A549 treated with AZD2906 at 1 μM for 4 hours (cell line): ENCODE data around the gene HCN3. TPM values are rescaled to one million over a fixed set of nuclear protein-coding genes. Genes with fewer than 3 reads are reported as not detected.

Experiments used
- total RNA-seq: library from RNA; stranded (reverse); fragments of 200-300 nt; extraction: Qiagen RNA extraction; gene quantifications from 5 replicates; pipeline ENCODE4 v1.2.3, GENCODE V29; 2022

The HCN3 gene
- total RNA-seq = 3.1 to 5.8 TPM (median 4.5 TPM) in 5 replicates

GRCh38 chr1:155277070-155277901 lies at the start of gene HCN3:
Gene HCN3, plus strand, starts transcription at chr1:155277463. Its CDS starts 128 bp downstream, at chr1:155277591.

GRCh38 chr1:155255243-155256007 lies 21.8 kb upstream of the HCN3 start, which contains the start of gene ENTREP3:
Gene ENTREP3, minus strand, starts transcription at chr1:155255483. Its CDS starts 606 bp downstream, at chr1:155254877.

GRCh38 chr1:155261852-155262673 lies 15.2 kb upstream of the HCN3 start, which contains the start of gene SCAMP3:
Gene SCAMP3, minus strand, starts transcription at chr1:155262360. Its CDS starts 209 bp downstream, at chr1:155262151.

GRCh38 chr1:155273343-155274245 lies 3.7 kb upstream of the HCN3 start, which contains the start of gene CLK2:
Gene CLK2, minus strand, starts transcription at chr1:155273504. Its CDS starts 2,527 bp downstream, at chr1:155270977.

GRCh38 chr1:155301342-155301841 lies 24.1 kb downstream of the HCN3 start, which contains the start of gene PKLR:
Gene PKLR, minus strand, starts transcription at chr1:155301438. Its CDS starts 43 bp downstream, at chr1:155301395.

GRCh38 chr1:155308493-155309422 lies 31.5 kb downstream of the HCN3 start, which contains the start of gene FDPS:
Gene FDPS, plus strand, starts transcription at chr1:155308866. Its CDS starts 924 bp downstream, at chr1:155309790.

GRCh38 chr1:155320661-155321617 lies 43.7 kb downstream of the HCN3 start, which contains the start of gene RUSC1:
Gene RUSC1, plus strand, starts transcription at chr1:155320894. Its CDS starts 880 bp downstream, at chr1:155321774.

Other genes starting within 250 kb of the HCN3 start
- 0.37 to 1.2 TPM (median 0.71 TPM) in 5 replicates for gene DCST2, start 243.7 kb upstream of the HCN3 start, total RNA-seq
- gene DCST1, start 243.6 kb upstream of the HCN3 start, total RNA-seq = 0.05 to 0.07 TPM in 2 of 5 replicates, not detected in the others
- 76.8 to 119 TPM (median 109 TPM) in 5 replicates for gene ADAM15, start 226.1 kb upstream of the HCN3 start, total RNA-seq
- 15.5 to 17.4 TPM (median 16.3 TPM) in 5 replicates for gene EFNA4, start 213.7 kb upstream of the HCN3 start, total RNA-seq
- gene EFNA3, start 198.6 kb upstream of the HCN3 start, total RNA-seq = 12.3 to 14.8 TPM (median 14.2 TPM) in 5 replicates
- 21.7 to 30.6 TPM (median 26.3 TPM) in 5 replicates for gene EFNA1, start 149.6 kb upstream of the HCN3 start, total RNA-seq
- gene SLC50A1, start 141.6 kb upstream of the HCN3 start, total RNA-seq = 31.8 to 37.5 TPM (median 32.9 TPM) in 5 replicates
- 74.0 to 113 TPM (median 104 TPM) in 5 replicates for gene DPM3, start 136.9 kb upstream of the HCN3 start, total RNA-seq
- 212 to 265 TPM (median 253 TPM) in 5 replicates for gene KRTCAP2, start 104.2 kb upstream of the HCN3 start, total RNA-seq
- gene TRIM46, start 103.6 kb upstream of the HCN3 start, total RNA-seq = 2.0 to 3.1 TPM (median 2.9 TPM) in 5 replicates
- gene THBS3, start 69.6 kb upstream of the HCN3 start, total RNA-seq = 6.3 to 9.1 TPM (median 8.6 TPM) in 5 replicates
- gene MTX1, start 68.8 kb upstream of the HCN3 start, total RNA-seq = 67.5 to 77.3 TPM (median 75.2 TPM) in 5 replicates
- 26.2 to 38.1 TPM (median 32.7 TPM) in 5 replicates for gene ENTREP3, start 22.0 kb upstream of the HCN3 start, total RNA-seq
- gene SCAMP3, start 15.1 kb upstream of the HCN3 start, total RNA-seq = 96.0 to 128 TPM (median 117 TPM) in 5 replicates
- 19.6 to 28.0 TPM (median 23.6 TPM) in 5 replicates for gene CLK2, start 4.0 kb upstream of the HCN3 start, total RNA-seq
- 0.02 TPM in 3 of 5 replicates, not detected in the others for gene PKLR, start 24.0 kb downstream of the HCN3 start, total RNA-seq
- 159 to 178 TPM (median 164 TPM) in 5 replicates for gene FDPS, start 31.4 kb downstream of the HCN3 start, total RNA-seq
- gene RUSC1, start 43.4 kb downstream of the HCN3 start, total RNA-seq = 40.0 to 56.3 TPM (median 51.9 TPM) in 5 replicates